Measurements from ENCODE around the gene PIWIL4.

Gene PIWIL4

DNA sequence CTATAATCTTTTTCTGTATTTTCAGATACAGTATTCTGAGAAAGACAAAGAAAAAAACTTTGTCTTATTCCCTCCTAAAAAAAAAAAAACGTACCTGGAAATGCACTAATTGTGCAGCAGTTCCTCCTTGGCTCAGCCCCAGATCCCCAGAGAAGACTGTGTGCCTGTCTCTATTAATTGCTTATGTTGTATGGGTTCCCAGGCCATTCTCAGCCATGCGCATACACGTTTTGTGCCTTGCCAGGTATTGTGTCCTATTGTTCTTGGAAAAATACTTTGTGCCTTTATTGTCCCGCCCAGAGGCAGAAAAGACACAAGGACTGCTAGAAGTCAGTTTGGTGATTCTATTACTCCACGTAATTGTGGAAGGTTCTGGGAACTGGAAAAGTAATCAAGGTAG lies 91.2 kb downstream of the PIWIL4 start:
- H3K4me3 ChIP-seq (ENCODE audit: low read depth, low read length), result no peak overlapping the region
- no peak for TF ChIP-seq CTCF (conservative IDR thresholded peaks at IDR 0.05; ENCODE audit: low read depth, low read length)
- DNase-seq (ENCODE audit: low read depth), result no peak

DNA sequence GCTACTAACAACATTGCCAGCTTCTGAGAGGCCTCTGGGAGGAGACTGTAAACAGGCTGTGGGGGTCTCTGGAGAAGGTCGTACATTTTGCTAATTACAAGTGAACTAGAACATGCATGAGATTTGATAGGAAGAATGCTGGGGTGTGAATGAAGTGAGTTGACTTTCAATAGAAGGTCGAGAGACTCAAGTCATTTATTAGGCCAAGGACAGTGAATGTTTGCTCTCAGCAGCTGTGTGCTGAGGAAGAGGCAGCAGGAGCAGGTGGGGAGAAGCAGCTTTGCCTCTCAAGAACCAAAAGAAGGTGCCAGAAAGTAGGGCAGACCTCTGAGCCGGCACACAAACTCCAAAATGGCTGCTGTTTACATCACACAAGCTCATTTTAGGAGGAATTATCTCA lies 91.7 kb downstream of the PIWIL4 start:
- TF ChIP-seq CTCF (conservative IDR thresholded peaks at IDR 0.05; ENCODE audit: low read depth, low read length), result no peak
- DNase-seq (ENCODE audit: low read depth), result no peak
- no peak overlapping the region for H3K4me3 ChIP-seq (ENCODE audit: low read depth, low read length)

DNA sequence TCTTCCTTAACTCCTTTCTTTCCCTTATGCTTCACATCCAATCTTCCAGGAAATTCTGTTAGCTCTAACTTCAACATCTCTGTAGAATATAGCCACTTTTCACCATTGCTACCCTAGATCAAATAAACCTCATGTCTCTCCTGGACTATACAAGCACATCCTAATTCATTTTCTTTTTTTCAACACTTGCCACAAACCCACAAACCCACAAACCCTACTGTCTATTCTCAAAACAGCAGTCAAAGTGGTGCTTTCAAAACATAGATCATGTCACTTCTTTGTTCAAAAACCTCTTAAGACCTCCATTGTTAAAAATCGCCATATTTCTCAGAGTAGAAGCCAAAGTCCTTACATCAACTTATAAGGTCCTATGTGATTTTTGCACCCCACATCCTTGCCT lies 94.3 kb downstream of the PIWIL4 start:
- no peak for TF ChIP-seq CTCF (conservative IDR thresholded peaks at IDR 0.05; ENCODE audit: low read depth, low read length)
- DNase-seq (ENCODE audit: low read depth), result no peak
- H3K4me3 ChIP-seq (ENCODE audit: low read depth, low read length), result no peak overlapping the region

- DNase-seq (ENCODE audit: low read depth), result no peak
- TF ChIP-seq CTCF (conservative IDR thresholded peaks at IDR 0.05; ENCODE audit: low read depth, low read length), result no peak
- H3K4me3 ChIP-seq (ENCODE audit: low read depth, low read length), result no peak overlapping the region
Observed at GRCh38 chr11:94662065-94662779, 95.1 kb downstream of the PIWIL4 start.

GRCh38 chr11:94662846-94663390 lies 95.8 kb downstream of the PIWIL4 start:
- no peak for DNase-seq (ENCODE audit: low read depth)
- no peak overlapping the region for H3K4me3 ChIP-seq (ENCODE audit: low read depth, low read length)
- no peak for TF ChIP-seq CTCF (conservative IDR thresholded peaks at IDR 0.05; ENCODE audit: low read depth, low read length)

GRCh38 chr11:94664346-94664745 lies 97.2 kb downstream of the PIWIL4 start:
- no peak for TF ChIP-seq CTCF (conservative IDR thresholded peaks at IDR 0.05; ENCODE audit: low read depth, low read length)
- DNase-seq (ENCODE audit: low read depth), result no peak
- no peak overlapping the region for H3K4me3 ChIP-seq (ENCODE audit: low read depth, low read length)

- no peak for DNase-seq (ENCODE audit: low read depth)
- no peak overlapping the region for H3K4me3 ChIP-seq (ENCODE audit: low read depth, low read length)
- TF ChIP-seq CTCF (conservative IDR thresholded peaks at IDR 0.05; ENCODE audit: low read depth, low read length), result no peak
Observed at GRCh38 chr11:94665116-94665659, 98.0 kb downstream of the PIWIL4 start.
